HG03575 (cell line): ENCODE measurements around the gene CRIP2.

Experiments
- ATAC-seq: cut with Tn5 transposase; IDR thresholded peaks from one replicate; pipeline ENCODE4 v1.9.1; 2021; ENCODE audit not compliant: unreplicated experiment, insufficient number of reproducible peaks, low FRiP score; ENCODE audit errors: extremely low read depth

Gene CRIP2

DNA sequence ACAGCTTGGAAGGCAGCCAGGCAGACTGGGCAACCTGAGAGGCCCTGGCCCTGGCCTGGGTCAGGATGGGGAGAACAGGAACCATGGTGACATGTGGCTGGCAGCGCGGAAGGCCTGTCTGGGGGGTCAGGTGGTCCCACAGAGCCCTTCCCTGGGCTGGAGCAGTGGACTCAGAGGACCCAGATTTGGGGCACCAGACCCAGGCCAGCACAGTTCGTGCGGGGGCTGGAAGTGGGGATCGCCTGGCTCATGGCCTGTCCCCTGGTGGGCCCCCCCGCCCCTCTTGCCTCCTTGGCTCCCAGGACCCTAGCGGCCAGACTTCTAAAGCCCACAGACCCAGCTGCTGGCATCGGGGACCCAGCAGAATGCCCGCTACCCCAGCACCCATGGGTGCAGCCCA lies 33.6 kb upstream of the CRIP2 start:
- no peak for ATAC-seq

DNA sequence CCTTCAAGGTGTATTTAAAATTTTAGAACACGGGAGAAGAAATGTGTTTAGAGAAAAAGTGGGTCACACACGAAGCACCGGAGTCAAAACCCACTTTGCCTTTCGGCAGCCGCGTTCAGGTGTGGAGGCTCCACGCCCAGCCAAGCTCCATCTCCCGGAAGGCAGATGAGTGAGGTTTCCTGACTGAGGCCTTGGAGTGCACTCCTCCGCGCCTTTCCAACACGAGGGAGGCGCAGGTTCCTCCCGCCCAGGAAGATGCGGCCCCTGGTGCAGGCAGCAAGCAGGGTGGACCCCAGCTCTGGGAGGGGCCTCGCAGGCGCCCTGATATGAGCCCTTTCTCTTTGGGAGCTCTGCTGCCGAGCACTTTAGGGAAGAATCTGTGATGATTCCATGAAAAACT lies 32.5 kb upstream of the CRIP2 start:
- ATAC-seq: no peak

DNA sequence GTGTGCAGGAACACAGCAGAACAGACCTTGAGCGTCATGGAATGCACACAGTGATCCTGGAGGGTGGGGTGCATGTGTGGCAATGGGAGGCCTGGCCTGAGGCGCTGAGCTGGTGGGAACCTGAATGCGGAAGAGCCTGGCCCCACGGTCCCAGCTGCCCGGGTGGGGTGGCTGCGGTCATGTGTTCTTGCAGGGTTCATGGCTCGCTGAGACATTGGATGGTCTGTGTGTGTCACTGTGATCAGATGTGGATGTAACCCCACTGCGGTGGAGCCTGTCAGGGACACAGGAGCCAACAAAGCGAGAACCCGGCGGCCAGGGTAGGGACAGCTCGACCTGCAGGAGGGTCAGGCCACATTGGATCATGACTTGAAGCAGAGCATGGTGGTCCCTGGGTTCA lies 31.8 kb upstream of the CRIP2 start:
- ATAC-seq: no peak

DNA sequence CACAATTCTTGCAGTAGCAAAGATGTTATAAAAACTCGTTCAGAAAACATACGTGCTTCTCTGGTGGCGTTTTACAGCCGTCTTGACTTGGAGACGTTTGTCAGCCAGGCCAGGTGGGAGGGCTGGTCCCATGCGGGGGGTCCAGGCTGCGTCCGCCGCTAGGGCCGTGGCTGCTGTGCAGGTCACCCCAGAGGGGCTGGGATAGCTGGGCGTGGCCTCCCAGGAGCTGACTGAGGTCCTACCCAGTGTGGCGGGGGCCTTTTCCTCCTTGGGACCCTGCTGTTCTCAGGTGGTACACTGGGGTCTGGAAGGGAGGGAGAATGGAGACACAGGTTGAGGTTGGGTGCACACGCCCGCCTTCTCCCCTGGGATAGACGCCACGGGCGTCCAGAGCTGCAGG lies 29.8 kb upstream of the CRIP2 start:
- no peak for ATAC-seq

DNA sequence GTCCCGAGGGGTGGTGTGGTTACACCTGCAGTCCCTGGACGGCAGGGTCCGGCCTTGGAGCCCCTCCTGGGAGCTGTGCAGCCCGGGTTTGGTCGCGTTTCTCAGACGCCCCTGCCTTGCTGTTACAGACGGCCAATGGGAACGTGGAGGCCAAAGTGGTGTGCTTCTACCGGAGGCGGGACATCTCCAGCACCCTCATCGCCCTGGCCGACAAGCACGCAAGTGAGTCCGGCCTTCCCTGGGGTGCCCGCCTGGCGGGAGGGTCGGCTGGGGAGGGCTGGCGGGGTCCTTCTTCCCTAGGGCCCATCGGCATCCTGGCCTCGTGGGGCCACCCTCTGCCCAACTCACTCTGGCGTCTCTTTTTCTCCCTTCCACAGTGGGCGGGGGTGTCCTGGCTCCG lies 29.3 kb upstream of the CRIP2 start:
- no peak for ATAC-seq

DNA sequence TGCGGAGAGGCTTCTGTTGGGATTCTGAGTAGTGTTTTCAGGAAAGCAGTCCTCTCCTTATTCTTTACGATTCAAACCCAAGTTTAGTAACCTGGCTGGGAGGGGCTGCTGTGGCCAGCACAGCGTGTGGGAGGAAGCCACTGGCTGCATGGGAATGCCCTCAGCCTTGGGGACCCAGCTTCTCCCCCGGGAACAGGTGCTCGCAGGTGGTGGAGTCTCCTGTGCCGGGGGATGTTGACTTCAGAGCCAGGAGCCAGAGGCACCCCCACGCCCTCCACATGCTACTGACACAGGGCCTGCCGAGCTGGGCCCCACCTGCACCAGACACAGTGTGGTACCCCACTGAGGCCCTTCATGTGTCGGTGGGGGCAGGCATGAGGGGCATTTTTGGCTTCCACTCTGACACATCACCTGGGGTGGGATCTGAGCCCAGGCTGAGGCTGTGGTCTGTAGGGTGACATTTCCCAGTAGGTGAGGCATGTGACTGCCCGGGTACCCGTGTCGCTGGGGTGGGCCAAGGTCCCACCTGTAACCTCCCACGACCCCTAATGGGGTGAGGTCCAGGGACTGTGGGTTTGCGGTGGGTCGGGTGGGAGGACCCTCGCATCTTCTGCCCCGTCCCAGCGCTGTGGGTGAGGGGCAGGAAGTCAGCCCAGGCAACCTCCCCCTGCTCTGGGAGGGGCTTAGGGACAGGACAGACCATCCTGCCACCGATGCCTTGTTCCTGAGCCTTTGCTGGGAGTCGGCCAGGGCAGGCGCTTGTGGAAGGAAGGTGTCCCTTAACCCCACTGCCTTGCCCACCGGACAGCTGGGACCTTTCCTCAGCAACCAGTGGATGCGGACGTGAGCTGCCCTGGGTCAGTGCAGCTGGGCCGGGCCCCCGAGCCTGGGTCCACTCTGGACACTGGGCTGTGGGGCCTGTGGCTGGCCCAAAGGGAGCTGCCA lies 28.4 kb upstream of the CRIP2 start:
- no peak for ATAC-seq

DNA sequence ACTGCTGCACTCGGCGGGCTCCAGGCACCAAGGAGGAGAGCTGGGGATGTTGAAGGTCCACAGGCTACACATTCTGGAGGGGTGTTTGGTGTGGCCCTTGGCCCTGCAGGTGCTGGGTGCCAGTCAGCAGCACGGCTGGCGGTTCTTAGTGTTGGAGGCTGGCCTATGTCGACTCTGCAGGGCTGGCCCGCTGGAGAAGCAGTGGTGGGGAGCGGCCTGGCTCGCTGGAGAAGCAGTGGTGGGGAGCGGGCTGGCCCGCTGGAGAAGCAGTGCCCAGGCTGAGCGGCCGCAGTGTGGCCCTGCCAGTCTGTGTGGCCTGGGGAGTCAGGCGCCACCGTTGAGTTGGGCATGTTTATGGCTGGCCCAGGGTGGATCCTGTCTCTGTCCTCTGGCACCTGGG lies 27.6 kb upstream of the CRIP2 start:
- no peak for ATAC-seq

DNA sequence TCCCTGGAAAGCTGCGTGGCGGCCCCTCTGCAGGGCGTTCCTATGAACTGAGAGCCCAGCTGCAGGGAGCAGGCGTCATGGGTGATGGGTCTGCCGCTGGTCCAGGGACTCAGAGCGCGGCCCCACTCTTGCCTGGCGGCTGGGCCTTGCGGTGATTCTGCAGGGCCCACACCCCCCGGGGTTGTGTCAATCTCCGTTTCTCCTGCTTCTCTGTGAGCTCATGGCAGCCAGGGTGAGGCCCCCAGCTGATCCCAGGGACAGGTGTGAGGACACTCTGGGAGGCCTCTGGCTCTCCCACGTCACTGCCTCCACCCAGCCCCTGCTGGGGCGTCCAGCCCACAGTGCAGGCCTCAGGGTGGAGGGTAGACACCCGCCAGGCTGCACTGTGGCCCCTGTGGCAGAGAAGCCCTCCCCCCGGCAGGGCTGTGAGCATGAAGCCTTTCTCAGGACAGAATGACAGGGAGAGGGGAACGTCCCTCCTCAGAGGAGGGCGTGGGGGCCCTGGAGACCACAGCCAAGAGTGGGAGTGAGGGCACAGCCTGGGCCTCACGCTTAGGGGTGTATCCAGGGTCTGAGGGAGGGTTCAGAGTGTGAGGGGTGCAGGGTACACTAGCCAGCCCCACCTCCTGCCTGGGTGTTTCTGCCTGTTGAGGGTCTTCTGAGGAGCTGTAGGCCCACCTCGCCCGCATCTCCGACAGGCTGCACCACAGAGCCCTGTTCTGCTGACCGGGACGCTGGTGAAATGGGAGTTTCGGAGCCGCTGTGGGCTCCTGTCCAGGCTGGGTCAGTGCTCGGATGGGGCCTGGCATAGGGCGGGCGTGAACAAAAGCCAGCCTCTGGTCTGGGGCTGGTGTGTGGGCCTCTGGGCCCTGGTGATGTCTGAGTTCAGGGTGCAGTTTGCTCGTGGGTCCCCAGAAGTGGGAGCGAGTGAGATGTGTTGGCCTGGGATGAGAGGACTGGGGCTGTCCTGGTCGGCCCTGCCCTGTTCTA lies 26.7 kb upstream of the CRIP2 start:
- ATAC-seq: no peak

DNA sequence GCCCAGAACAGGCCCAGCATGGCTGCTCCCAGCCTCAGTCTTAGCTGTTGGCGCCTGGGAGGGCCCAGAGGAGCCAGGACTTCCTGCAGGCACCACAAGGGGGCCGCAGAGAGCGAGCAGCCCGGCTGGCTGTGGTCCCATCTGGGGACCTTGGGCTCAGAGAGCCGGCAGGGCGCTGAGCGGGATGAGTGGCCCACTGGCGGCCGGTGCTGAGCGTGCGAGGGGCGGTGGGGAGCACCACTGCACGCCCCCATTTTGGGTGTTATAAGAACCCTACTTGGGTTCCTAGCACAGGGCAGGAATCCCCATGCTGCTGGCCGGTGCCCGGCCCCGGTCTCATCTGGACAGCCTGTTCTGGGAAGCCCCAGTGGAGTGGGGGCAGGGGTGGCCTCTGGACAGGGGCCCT lies 25.9 kb upstream of the CRIP2 start:
- no peak for ATAC-seq

DNA sequence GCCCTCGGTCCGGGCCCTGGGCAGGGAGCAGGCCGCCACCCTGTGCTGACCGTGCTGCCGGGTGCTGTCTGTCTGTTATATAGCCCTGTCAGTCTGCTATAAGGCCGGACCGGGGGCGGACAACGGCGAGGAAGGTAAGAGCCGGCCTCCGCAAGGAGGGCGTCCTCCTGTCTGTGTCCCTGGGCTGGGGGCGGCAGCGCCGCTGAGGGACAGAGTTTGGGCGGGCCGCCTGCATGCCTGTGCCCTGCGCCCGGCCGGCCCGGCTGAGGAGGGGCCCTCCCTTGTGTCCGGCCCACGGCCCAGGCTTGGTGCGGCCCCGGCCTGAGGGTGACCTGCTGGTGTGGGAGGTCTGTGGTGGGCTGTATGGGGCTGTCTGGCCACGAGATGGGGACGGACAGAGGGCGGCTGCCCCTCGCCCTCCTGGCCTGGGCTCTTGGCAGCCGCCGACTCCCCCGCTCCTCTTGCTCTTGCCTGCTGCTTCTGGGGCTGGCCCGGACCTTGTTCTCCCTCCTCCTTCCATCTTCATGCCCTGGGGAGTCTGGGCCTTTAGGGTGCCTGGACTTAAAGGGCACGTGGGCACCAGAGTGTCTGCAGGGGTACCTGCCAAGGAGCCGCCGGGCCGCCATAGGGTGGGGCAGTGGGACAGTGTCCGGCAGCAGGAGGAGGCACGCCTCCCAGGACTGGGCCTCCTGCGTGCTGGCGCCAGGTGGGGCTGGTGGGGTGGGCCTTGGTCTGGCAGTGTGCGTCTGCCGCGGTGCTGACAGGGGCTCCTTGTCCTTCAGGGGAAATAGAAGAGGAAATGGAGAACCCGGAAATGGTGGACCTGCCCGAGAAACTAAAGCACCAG lies 25.1 kb upstream of the CRIP2 start:
- ATAC-seq: no peak

DNA sequence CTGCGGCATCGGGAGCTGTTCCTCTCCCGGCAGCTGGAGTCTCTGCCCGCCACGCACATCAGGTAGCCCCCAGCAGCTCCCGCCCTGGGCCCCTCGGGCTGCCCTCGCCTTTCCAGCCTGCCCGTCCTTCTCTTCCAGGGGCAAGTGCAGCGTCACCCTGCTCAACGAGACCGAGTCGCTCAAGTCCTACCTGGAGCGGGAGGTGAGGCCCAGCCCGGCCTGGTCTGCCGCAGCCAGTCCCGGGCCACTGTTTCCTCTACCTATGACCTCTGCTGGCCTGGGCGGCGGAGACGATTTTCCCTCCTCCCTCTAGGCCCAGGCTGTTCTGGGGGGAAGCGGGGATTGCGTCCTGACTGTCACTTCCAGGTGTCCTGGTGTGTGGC lies 24.5 kb upstream of the CRIP2 start:
- no peak for ATAC-seq

DNA sequence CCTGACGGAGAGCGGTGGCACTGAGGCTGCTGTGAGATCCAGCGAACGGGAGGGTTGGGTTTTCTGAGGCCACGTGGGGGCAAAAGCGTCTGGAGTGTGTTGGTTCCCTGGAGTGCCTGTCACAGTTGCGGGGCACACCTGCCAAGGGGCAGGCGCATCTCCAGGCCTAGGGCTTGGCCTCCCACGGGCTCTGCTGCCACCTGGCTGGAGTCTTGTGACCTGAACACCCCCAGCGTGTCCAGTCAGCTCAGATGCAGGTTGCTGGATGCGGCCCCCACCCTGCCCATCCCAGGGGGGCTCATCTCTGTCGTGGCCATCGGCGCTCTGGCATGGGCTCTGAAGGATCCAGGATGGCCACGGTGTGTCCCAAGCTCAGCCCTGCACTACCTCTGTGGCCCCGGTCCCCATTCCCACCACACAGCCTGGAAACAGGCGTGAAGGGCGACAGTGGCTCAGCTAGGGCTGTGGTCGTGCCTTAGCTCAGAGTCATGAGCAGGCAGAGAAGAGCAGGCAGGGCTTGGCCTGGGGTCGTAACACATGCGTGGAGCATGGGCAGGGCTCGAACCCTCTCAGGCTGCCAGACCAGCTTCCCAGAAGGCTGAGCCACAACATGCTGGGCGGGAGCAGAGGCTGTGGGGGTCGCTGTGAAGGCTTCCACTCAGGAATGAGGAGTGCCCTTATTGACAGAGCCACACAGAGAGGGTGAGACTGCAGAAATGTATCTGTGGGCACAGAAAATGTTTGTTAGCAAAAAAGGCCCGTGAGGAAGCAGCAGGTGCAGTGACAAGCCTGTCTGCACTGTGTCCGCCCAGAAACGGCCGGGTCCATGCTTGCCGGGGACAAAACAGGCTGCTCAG lies 23.5 kb upstream of the CRIP2 start:
- ATAC-seq: no peak

DNA sequence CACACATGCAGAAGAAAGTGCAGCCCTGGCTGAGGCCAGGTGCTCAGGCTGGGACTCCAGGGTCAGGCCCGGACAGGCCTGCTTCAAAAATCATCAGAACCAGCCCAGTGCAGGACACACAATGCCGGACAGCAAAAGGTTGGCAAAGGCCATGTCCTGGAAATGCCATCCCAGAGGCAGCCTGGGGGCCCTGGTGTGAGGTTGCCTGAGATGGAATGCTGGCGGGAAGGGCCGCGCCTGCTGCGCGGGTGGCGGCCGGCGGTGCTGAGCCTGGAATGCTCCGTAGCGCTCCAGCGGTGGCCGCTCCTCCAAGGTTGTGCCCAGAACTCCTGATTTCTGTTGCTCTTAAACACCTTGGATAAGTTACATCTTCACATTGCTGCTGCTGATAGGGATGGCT lies 21.7 kb upstream of the CRIP2 start:
- no peak for ATAC-seq

DNA sequence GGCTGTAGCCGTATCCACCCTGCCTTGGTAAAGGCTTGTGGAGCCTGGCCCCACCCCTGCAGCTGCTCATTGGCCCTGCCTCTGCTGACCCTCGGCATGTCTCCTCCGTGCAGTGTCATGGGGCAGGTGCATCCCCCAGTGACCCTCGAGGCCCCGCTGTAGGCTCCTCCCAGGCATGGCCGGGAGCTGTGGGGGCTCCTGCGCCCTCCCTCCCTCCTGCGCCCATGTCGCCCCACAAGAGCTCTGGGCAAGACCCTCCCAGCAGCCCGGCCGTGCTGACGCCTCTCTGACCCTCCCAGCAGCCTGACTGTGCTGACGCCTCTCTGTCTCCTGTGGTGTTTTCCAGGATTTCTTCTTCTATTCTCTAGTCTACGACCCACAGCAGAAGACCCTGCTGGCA lies 20.8 kb upstream of the CRIP2 start:
- ATAC-seq: no peak

DNA sequence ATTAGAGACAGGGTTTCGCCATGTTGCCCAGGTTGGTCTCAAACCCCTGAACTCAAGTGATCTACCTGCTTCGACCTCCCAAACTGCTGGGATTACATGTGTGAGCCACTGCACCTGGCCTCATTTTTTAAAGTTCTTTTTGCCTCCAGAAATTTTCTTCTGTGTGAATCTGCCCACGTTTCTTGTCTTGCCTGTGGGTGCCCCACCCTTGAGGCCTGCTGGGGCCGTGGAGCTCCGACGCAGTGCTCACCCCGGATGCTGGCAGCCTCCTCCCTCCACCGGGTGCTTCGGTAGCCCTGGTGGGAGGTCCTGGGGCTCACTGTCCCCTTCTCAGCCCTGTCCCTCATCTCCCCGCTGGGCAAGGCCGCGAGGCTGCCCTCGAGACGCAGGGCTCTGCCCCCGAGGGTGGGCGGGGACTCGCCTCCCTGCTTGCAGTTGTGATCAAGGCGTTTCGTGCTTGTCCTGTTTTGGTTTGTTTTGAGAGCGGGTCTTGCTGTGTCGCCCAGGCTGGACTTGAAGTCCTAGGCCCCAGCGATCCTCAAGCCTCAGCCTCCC lies 19.5 kb upstream of the CRIP2 start:
- ATAC-seq: no peak

DNA sequence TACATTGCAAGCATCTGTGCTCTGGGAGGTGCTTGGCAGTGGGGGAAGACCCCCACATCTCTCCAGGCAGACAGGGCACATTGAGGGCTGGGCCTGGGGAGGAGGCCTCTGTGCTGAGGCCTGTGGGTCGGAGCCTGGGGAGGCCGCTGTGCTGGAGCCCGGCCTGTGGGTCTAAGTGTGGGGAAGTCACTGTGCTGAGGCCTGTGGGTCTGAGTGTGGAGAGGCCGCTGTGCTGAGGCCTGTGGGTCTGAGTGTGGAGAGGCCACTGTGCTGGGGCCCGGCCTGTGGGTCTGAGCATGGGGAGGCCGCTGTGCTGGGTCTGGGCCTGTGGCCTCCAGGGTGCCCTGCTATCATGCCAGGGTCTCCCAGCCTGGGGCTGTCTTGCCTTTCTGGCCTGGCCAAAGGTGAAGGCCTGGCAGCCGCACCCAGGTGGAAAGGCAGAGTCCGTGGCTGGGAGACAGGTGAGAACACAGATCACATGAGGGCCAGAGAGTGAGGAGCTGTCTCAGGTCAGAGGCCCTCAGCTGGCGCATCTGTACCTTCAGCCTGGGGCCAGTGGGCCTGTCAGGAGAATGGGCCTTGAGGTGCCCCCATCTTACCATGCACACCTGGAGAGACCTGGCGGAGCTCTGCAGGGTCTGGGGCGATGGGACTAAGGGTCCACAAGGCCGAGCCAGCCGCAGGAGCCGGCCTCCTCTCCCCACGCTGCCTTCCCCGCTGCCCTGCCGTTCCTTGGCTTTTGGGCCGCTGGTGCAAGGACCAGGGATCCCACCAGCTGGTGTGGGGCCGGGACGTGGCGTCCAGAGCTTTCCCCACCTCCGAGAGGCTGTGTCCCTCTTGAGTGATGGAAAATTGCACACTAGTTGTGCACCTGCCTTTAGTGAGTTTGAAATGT lies 18.6 kb upstream of the CRIP2 start:
- no peak for ATAC-seq
